IPS-18c (cell line): ENCODE results near the gene MAP4.

Source experiments
- H3K4me3 ChIP-seq: 2 replicates; pipeline ENCODE4 v1.7.0; 2013; ENCODE audit warnings: low read depth, mild to moderate bottlenecking, low read length, moderate library complexity; ENCODE audit not compliant: insufficient read depth
- H3K9me3 ChIP-seq: one replicate; pipeline ENCODE4 v1.6.1; 2013; ENCODE audit warnings: mild to moderate bottlenecking, low read length, moderate library complexity; ENCODE audit not compliant: control insufficient read depth, insufficient read depth

MAP4 gene

GRCh38 chr3:47916696-47917095, 99.5 kb downstream of the MAP4 start:
- Histone ChIP-seq H3K4me3 (no peak overlapping the region), H3K9me3 (no peaks in the 10 kb centered on the region)

GRCh38 chr3:47916201-47916600, 100.0 kb downstream of the MAP4 start:
- Histone ChIP-seq H3K9me3 (no peaks in the 10 kb centered on the region), H3K4me3 (no peak overlapping the region)

- Histone ChIP-seq H3K9me3 (no peaks in the 10 kb centered on the region), H3K4me3 (no peak overlapping the region)
These were observed 104.2 kb downstream of the MAP4 start for GRCh38 chr3:47912006-47912504.

- Histone ChIP-seq H3K9me3 (no peaks in the 10 kb centered on the region), H3K4me3 (no peak overlapping the region)
These were observed 105.3 kb downstream of the MAP4 start for GRCh38 chr3:47910777-47911440.

GRCh38 chr3:47910233-47910632, 106.0 kb downstream of the MAP4 start:
- Histone ChIP-seq H3K4me3 (no peak overlapping the region), H3K9me3 (no peaks in the 10 kb centered on the region)

GRCh38 chr3:47909607-47910006, 106.6 kb downstream of the MAP4 start:
- no peaks in the 10 kb centered on the region for H3K9me3 ChIP-seq
- no peak overlapping the region for H3K4me3 ChIP-seq

- Histone ChIP-seq H3K4me3 (no peak overlapping the region), H3K9me3 (no peaks in the 10 kb centered on the region)
These were observed 107.5 kb downstream of the MAP4 start for GRCh38 chr3:47908744-47909143.

GRCh38 chr3:47907784-47908183, 108.4 kb downstream of the MAP4 start:
- Histone ChIP-seq H3K4me3 (no peak overlapping the region), H3K9me3 (no peaks in the 10 kb centered on the region)

GRCh38 chr3:47902746-47903145, 113.5 kb downstream of the MAP4 start:
- H3K9me3 ChIP-seq, result no peaks in the 10 kb centered on the region
- no peak overlapping the region for H3K4me3 ChIP-seq

GRCh38 chr3:47901280-47901833, 114.9 kb downstream of the MAP4 start:
- Histone ChIP-seq H3K4me3 (no peak overlapping the region), H3K9me3 (no peaks in the 10 kb centered on the region)

GRCh38 chr3:47899495-47900108, 116.6 kb downstream of the MAP4 start:
- H3K9me3 ChIP-seq, result no peaks in the 10 kb centered on the region
- H3K4me3 ChIP-seq, result no peak overlapping the region

- Histone ChIP-seq H3K9me3 (no peaks in the 10 kb centered on the region), H3K4me3 (no peak overlapping the region)
These were observed 118.3 kb downstream of the MAP4 start for GRCh38 chr3:47897954-47898353.

- Histone ChIP-seq H3K9me3 (no peaks in the 10 kb centered on the region), H3K4me3 (no peak overlapping the region)
These were observed 119.5 kb downstream of the MAP4 start for GRCh38 chr3:47896736-47897135.

- H3K4me3 ChIP-seq, result no peak overlapping the region
- H3K9me3 ChIP-seq, result no peaks in the 10 kb centered on the region
These were observed 121.0 kb downstream of the MAP4 start for GRCh38 chr3:47895241-47895640.

- H3K9me3 ChIP-seq, result no peaks in the 10 kb centered on the region
- H3K4me3 ChIP-seq, result no peak overlapping the region
These were observed 123.8 kb downstream of the MAP4 start for GRCh38 chr3:47892286-47893040.

- Histone ChIP-seq H3K4me3 (no peak overlapping the region), H3K9me3 (no peaks in the 10 kb centered on the region)
These were observed 124.6 kb downstream of the MAP4 start for GRCh38 chr3:47891613-47892005.

GRCh38 chr3:47890828-47891612, 125.2 kb downstream of the MAP4 start:
- H3K4me3 ChIP-seq, result no peak overlapping the region

More at GRCh38 chr3:47890828-47891612, 125.2 kb downstream of the MAP4 start:
- H3K9me3 ChIP-seq, result no peaks in the 10 kb centered on the region
